ENCODE data around the gene FILIP1L.

Gene FILIP1L

GRCh38 chr3:99955773-99956562 lies 158.3 kb downstream of the FILIP1L start:
- DNase-seq (ENCODE audit: low read depth in 1 of 2, low spot score in 1 of 2): no peak

- no peak for DNase-seq (ENCODE audit: low read depth in 1 of 2, low spot score in 1 of 2)
Observed at GRCh38 chr3:99954914-99955644, 159.2 kb downstream of the FILIP1L start.

- DNase-seq (ENCODE audit: low read depth in 1 of 2, low spot score in 1 of 2): no peak
Observed at GRCh38 chr3:99953596-99953995, 160.7 kb downstream of the FILIP1L start.

- DNase-seq (ENCODE audit: low read depth in 1 of 2, low spot score in 1 of 2): no peak
Observed at GRCh38 chr3:99952306-99952705, 162.0 kb downstream of the FILIP1L start.

GRCh38 chr3:99951701-99952100 lies 162.6 kb downstream of the FILIP1L start:
- no peak for DNase-seq (ENCODE audit: low read depth in 1 of 2, low spot score in 1 of 2)

GRCh38 chr3:99950921-99951320 lies 163.4 kb downstream of the FILIP1L start:
- DNase-seq (ENCODE audit: low read depth in 1 of 2, low spot score in 1 of 2): no peak

- no peak for DNase-seq (ENCODE audit: low read depth in 1 of 2, low spot score in 1 of 2)
Observed at GRCh38 chr3:99949956-99950670, 164.2 kb downstream of the FILIP1L start.

GRCh38 chr3:99948467-99949089 lies 165.7 kb downstream of the FILIP1L start:
- no peak for DNase-seq (ENCODE audit: low read depth in 1 of 2, low spot score in 1 of 2)

- no peak for DNase-seq (ENCODE audit: low read depth in 1 of 2, low spot score in 1 of 2)
Observed at GRCh38 chr3:99947356-99947755, 166.9 kb downstream of the FILIP1L start.

GRCh38 chr3:99945328-99945995 lies 168.8 kb downstream of the FILIP1L start:
- no peak for DNase-seq (ENCODE audit: low read depth in 1 of 2, low spot score in 1 of 2)

GRCh38 chr3:99943931-99944761 lies 170.2 kb downstream of the FILIP1L start:
- DNase-seq (ENCODE audit: low read depth in 1 of 2, low spot score in 1 of 2): no peak

- DNase-seq (ENCODE audit: low read depth in 1 of 2, low spot score in 1 of 2): no peak
Observed at GRCh38 chr3:99941211-99941610, 173.1 kb downstream of the FILIP1L start.

- DNase-seq (ENCODE audit: low read depth in 1 of 2, low spot score in 1 of 2): no peak
Observed at GRCh38 chr3:99940350-99940749, 174.0 kb downstream of the FILIP1L start.

- no peak for DNase-seq (ENCODE audit: low read depth in 1 of 2, low spot score in 1 of 2)
Observed at GRCh38 chr3:99939876-99940275, 174.4 kb downstream of the FILIP1L start.

- no peak for DNase-seq (ENCODE audit: low read depth in 1 of 2, low spot score in 1 of 2)
Observed at GRCh38 chr3:99938270-99938911, 175.9 kb downstream of the FILIP1L start.

- DNase-seq (ENCODE audit: low read depth in 1 of 2, low spot score in 1 of 2): no peak
Observed at GRCh38 chr3:99934975-99935797, 179.1 kb downstream of the FILIP1L start.

- no peak for DNase-seq (ENCODE audit: low read depth in 1 of 2, low spot score in 1 of 2)
Observed at GRCh38 chr3:99933971-99934750, 180.1 kb downstream of the FILIP1L start.

- DNase-seq (ENCODE audit: low read depth in 1 of 2, low spot score in 1 of 2): no peak
Observed at GRCh38 chr3:99931059-99931458, 183.2 kb downstream of the FILIP1L start.

Data from stimulated activated CD4-positive, alpha-beta T cell treated with anti-CD3 and anti-CD28 coated beads, Interleukin-15, amount 100 ng/mL, for 1 hour (primary cell).